Inferior parietal cortex (tissue), 1 donor: ENCODE measurements around the gene NCOA3.
A peak's percentile ranks its signal among the peaks of the same experiment; 100 is the strongest.
"Not testable (repeated sequence)": the region's sequence is repeated elsewhere in the genome, so short reads cannot be mapped to it uniquely, and the experiment has no call there.

ENCODE experiments used
- DNase-seq: peaks from one replicate; pipeline ENCODE4 v3.0.0-alpha.2; 2016; ENCODE audit errors: extremely low spot score

NCOA3 gene

GRCh38 chr20:47500554-47500953 is 1.1 kb upstream of the NCOA3 start:
- no peak for DNase-seq

GRCh38 chr20:47501116-47501481 is 588 bp upstream of the NCOA3 start:
- DNase-seq: peak; percentile 58

- peak; percentile 44 for DNase-seq
Measured at GRCh38 chr20:47502271-47503239, 868 bp downstream of the NCOA3 start.

GRCh38 chr20:47503685-47504084 is 2.0 kb downstream of the NCOA3 start:
- no peak for DNase-seq

GRCh38 chr20:47506335-47506734 is 4.6 kb downstream of the NCOA3 start:
- DNase-seq: no peak

- no peak for DNase-seq
Measured at GRCh38 chr20:47506850-47507249, 5.2 kb downstream of the NCOA3 start.

GRCh38 chr20:47507275-47507981 is 5.7 kb downstream of the NCOA3 start:
- DNase-seq: not testable (repeated sequence)

GRCh38 chr20:47508278-47508677 is 6.6 kb downstream of the NCOA3 start:
- no peak for DNase-seq

- no peak for DNase-seq
Measured at GRCh38 chr20:47509104-47509661, 7.5 kb downstream of the NCOA3 start.

- DNase-seq: no peak
Measured at GRCh38 chr20:47509685-47510084, 8.0 kb downstream of the NCOA3 start.

- DNase-seq: no peak
Measured at GRCh38 chr20:47515843-47516242, 14.2 kb downstream of the NCOA3 start.

- no peak for DNase-seq
Measured at GRCh38 chr20:47521059-47521808, 19.5 kb downstream of the NCOA3 start.

GRCh38 chr20:47524015-47524784 is 22.5 kb downstream of the NCOA3 start:
- DNase-seq: no peak

- no peak for DNase-seq
Measured at GRCh38 chr20:47527004-47527800, 25.5 kb downstream of the NCOA3 start.

GRCh38 chr20:47529840-47530239 is 28.2 kb downstream of the NCOA3 start:
- DNase-seq: no peak

GRCh38 chr20:47531458-47531857 is 29.8 kb downstream of the NCOA3 start:
- DNase-seq: no peak

- DNase-seq: no peak
Measured at GRCh38 chr20:47532002-47532401, 30.3 kb downstream of the NCOA3 start.

- no peak for DNase-seq
Measured at GRCh38 chr20:47533518-47534062, 31.9 kb downstream of the NCOA3 start.

- no peak for DNase-seq
Measured at GRCh38 chr20:47534405-47534804, 32.7 kb downstream of the NCOA3 start.

- DNase-seq: no peak
Measured at GRCh38 chr20:47535088-47535487, 33.4 kb downstream of the NCOA3 start.
